K562 (cell line): Measurements from ENCODE around the gene PTPN12. TPM values are rescaled to one million over a fixed set of nuclear protein-coding genes. Genes with fewer than 3 reads are reported as not detected.

Experiments used
- ATAC-seq: fragments of 200-7000 bp; cut with Tn5 transposase; 3 replicates; pipeline ENCODE4 v1.9.1; 2020; ENCODE audit warnings: moderate library complexity
- BruUV-seq: library from RNA; stranded (reverse); fragments of 400-500 nt; replicated peaks from 2 replicates; lab custom pipeline; 2021; lab: Mats Ljungman, UMichigan
- CTCF ChIA-PET: fragments of 300-600 bp; formaldehyde crosslinking; extraction: SDS; loops from one replicate; lab custom pipeline; 2021; ENCODE audit warnings: low intra/inter-chr PET ratio; lab: Yijun Ruan, JAX
- POLR2A ChIA-PET: fragments of 300-600, 350-650 bp; sonication (Branson Sonifier 250); formaldehyde crosslinking; extraction: SDS; loops from one replicate; lab custom pipeline; 2021; ENCODE audit warnings: antibody characterized with exemption, inconsistent platforms; lab: Yijun Ruan, JAX
- DNase-seq, 4 experiments: peaks; one replicate each; pipeline versions ENCODE4 v3.0.0 to v3.0.0-alpha.2; 2011 to 2018; ENCODE audit warnings: low spot score in 3 of 4, mixed read lengths in 3 of 4; ENCODE audit errors: extremely low read depth in 1 of 4
- FAIRE-seq: peaks from 2 replicates; lab custom pipeline; 2011; peaks lifted over from hg19 to GRCh38; lab: Jason Lieb, UNC
- H2AFZ ChIP-seq: 2 replicates; pipeline ENCODE4 v1.6.0; 2011; ENCODE audit warnings: low read depth, low read length, control low read depth, inconsistent platforms
- H3K27ac ChIP-seq: fragments of 200-600 bp; 3 replicates; pipeline ENCODE4 v1.8.0; 2011; ENCODE audit warnings: low read depth, mild to moderate bottlenecking, control low read depth, inconsistent platforms, low read length, moderate library complexity, mixed read lengths; ENCODE audit errors: extremely low read depth
- H3K27me3 ChIP-seq, 2 experiments: fragments of 300-600 bp in 1 of 2; 2 replicates in 1 of 2; 3 replicates in 1 of 2; pipeline versions ENCODE4 v1.6.0 to v1.8.0; 2011; ENCODE audit warnings: inconsistent platforms in 2 of 2, low read length in 2 of 2, mild to moderate bottlenecking in 1 of 2, mixed read lengths in 1 of 2, moderate library complexity in 1 of 2; ENCODE audit not compliant: control insufficient read depth in 2 of 2, insufficient read depth in 2 of 2
- H3K36me3 ChIP-seq: fragments of 300-600 bp; 3 replicates; pipeline ENCODE4 v1.8.0; 2011; ENCODE audit warnings: mild to moderate bottlenecking, low read length, inconsistent platforms; ENCODE audit not compliant: control insufficient read depth, insufficient read depth
- H3K4me1 ChIP-seq, 2 experiments: fragments of 200-600 bp in 1 of 2; replicated peaks in 1 of 2; 2 replicates in 1 of 2; 3 replicates in 1 of 2; pipeline versions ENCODE4 v1.5.1 to v1.8.0; 2011; ENCODE audit warnings: inconsistent platforms in 2 of 2, low read length in 2 of 2, mild to moderate bottlenecking in 1 of 2, mixed read lengths in 1 of 2, moderate library complexity in 1 of 2; ENCODE audit not compliant: control insufficient read depth in 2 of 2, insufficient read depth in 2 of 2
- H3K4me2 ChIP-seq: 2 replicates; pipeline ENCODE4 v1.6.1; 2011; ENCODE audit warnings: low read length, control low read depth, inconsistent platforms, mixed read lengths; ENCODE audit not compliant: insufficient read depth
- H3K4me3 ChIP-seq: fragments of 200-600 bp; sonication (generic), shearing (Covaris generic); 2 replicates; pipeline ENCODE4 v1.5.1; 2016; ENCODE audit warnings: control low read depth, inconsistent platforms
- H3K79me2 ChIP-seq: fragments of 200-600 bp; 3 replicates; pipeline ENCODE4 v1.8.0; 2011; ENCODE audit warnings: low read length, inconsistent platforms; ENCODE audit not compliant: control insufficient read depth, insufficient read depth
- H3K9ac ChIP-seq, 2 experiments: 2 replicates each; pipeline versions ENCODE4 v1.6.0 to v1.6.1; 2011; ENCODE audit warnings: low read depth in 2 of 2, low read length in 2 of 2, control low read depth in 1 of 2, inconsistent platforms in 1 of 2, mild to moderate bottlenecking in 1 of 2, mixed read lengths in 1 of 2; ENCODE audit not compliant: insufficient read depth in 1 of 2
- H3K9me1 ChIP-seq: one replicate; pipeline ENCODE4 v1.6.0; 2011; ENCODE audit warnings: inconsistent platforms, mild to moderate bottlenecking, low read length, moderate library complexity; ENCODE audit not compliant: control insufficient read depth, insufficient read depth
- H3K9me3 ChIP-seq: replicated peaks from 2 replicates; pipeline ENCODE4 v1.5.1; 2011; ENCODE audit warnings: low read depth, low read length, inconsistent platforms; ENCODE audit not compliant: control insufficient read depth, insufficient read depth
- H4K20me1 ChIP-seq: replicated peaks from 2 replicates; pipeline ENCODE4 v1.6.1; 2011; ENCODE audit warnings: low read length, inconsistent platforms, mixed read lengths; ENCODE audit not compliant: control insufficient read depth, insufficient read depth
- ARID1B ChIP-seq: fragments of 450-650 bp; IDR thresholded peaks from 2 replicates; pipeline ENCODE4 v1.6.1; 2016; ENCODE audit warnings: antibody characterized with exemption, mild to moderate bottlenecking, inconsistent platforms
- SMAD4 ChIP-seq: fragments of 250-450 bp; sonication (Bioruptor Pico); conservative IDR thresholded peaks from 2 replicates; pipeline ENCODE4 v1.8.0; 2021; ENCODE audit warnings: inconsistent platforms, mild to moderate bottlenecking, moderate library complexity
- TBP ChIP-seq: optimal IDR thresholded peaks from 2 replicates; pipeline ENCODE3; 2011; ENCODE audit warnings: low read depth, low read length, improper control_type of control experiment
- ZNF347 ChIP-seq: fragments of 450-650 bp; formaldehyde crosslinking; IDR thresholded peaks from 2 replicates; pipeline ENCODE4 v1.4.0; 2020; ENCODE audit warnings: low read depth, mild to moderate bottlenecking, moderate library complexity
- WGBS: fragments of 100-300 bp; shearing (Covaris generic); methylation state at CpG from one replicate; pipeline ENCODE4 v1.1.6; 2016; ENCODE audit warnings: low coverage, mixed read lengths; ENCODE audit not compliant: insufficient coverage; ENCODE audit errors: missing lambda C conversion rate; 5-methylcytosine and 5-hydroxymethylcytosine counted together
- in situ Hi-C: fragments of 300-500 bp; cut with MboI; formaldehyde crosslinking; loops from 4 replicates; pipeline ENCODE4 v1.15.0; 2018; ENCODE audit warnings: inconsistent platforms, mixed read lengths
- intact Hi-C: fragments of 100-400 bp; cut with micrococcal nuclease; formaldehyde crosslinking; loops from 2 replicates; pipeline ENCODE4 v1.14.2; 2022
- polyA plus RNA-seq, 8 experiments: library from polyadenylated mRNA; depleted of rRNA in 4 of 8; stranded (reverse) in 5 of 8; unstranded in 3 of 8; fragments of >200 nt; fragmentation: Nextera tagmentation in 2 of 8; fragmentation: Illumina TruSeq in 1 of 8; extraction: Ambion mirVana in 2 of 8; extraction: Trizol in 1 of 8; gene quantifications; 2 replicates each; pipeline versions ENCODE4 v1.2.1 to v1.2.3, GENCODE V29; 2011 to 2014; ENCODE audit warnings: inconsistent platforms in 1 of 8, missing spikeins in 1 of 8
- total RNA-seq, 7 experiments: library from RNA; depleted of rRNA in 6 of 7; stranded (reverse); fragments of >200 nt in 6 of 7; fragmentation: Illumina TruSeq in 2 of 7; extraction: Trizol in 2 of 7; gene quantifications; 2 replicates each; pipeline versions ENCODE4 v1.2.1 to v1.2.3, GENCODE V29; 2011 to 2021; ENCODE audit warnings: low replicate concordance in 1 of 7
- TF ChIP-seq, protein P1 (sequence below): fragments of 450-650 bp; formaldehyde crosslinking; IDR thresholded peaks from 2 replicates; pipeline ENCODE4 v1.4.0; 2020; ENCODE audit warnings: mild to moderate bottlenecking, moderate library complexity

PTPN12 gene
- total and polyA plus RNA-seq, 9 of the 15 experiments (the other 6 are each of a cell fraction or from before 2014, with no cell fraction given) = 15.3 to 79.8 (median 26.6) TPM

DNA sequence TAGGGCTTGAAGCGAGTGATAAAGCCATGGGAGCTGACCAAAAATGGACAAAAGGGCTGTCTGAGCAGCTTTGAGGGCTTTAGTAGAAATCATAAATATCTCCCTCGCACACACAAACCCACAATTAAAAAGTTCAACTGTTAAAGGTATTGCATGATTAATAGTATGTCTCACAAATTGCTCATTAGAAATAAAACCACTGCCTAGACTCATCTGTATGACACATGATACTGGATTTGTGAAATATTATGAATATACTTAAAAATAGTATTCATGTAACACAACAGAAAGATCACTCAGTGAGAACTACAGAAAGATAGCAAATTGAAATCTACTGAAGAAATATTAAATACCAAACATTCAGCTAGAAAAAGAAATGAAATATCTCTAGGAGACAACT is 11.9 kb upstream of the PTPN12 start:
- H3K9me1 ChIP-seq = no peaks in the 10 kb centered on the region
- 15% methylated on average over 2 of the region's 2 CpGs for WGBS
- peak overlapping the region; percentile 17; the same call in 1 of the 2 replicates for H2AFZ ChIP-seq
- no peaks in the 10 kb centered on the region for H3K9me3 ChIP-seq
- intact Hi-C loops = no loop called here
- H3K4me2 ChIP-seq = no peak overlapping the region
- no TSS peak for BruUV-seq
- H3K36me3 ChIP-seq = no peaks in the 10 kb centered on the region
- TF ChIP-seq TBP (no peak), ZNF347 (CRISPR knock-in tag) (no peak), SMAD4 (CRISPR knock-in tag) (no peak), ARID1B (no peak)
- TF ChIP-seq, protein P1, sequence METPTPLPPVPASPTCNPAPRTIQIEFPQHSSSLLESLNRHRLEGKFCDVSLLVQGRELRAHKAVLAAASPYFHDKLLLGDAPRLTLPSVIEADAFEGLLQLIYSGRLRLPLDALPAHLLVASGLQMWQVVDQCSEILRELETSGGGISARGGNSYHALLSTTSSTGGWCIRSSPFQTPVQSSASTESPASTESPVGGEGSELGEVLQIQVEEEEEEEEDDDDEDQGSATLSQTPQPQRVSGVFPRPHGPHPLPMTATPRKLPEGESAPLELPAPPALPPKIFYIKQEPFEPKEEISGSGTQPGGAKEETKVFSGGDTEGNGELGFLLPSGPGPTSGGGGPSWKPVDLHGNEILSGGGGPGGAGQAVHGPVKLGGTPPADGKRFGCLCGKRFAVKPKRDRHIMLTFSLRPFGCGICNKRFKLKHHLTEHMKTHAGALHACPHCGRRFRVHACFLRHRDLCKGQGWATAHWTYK (CRISPR knock-in tag) = no peak
- no peaks in the 10 kb centered on the region for H3K27me3 ChIP-seq
- no peaks in the 10 kb centered on the region for H4K20me1 ChIP-seq
- H3K4me3 ChIP-seq = no peak overlapping the region
- POLR2A ChIA-PET = no interaction called here
- CTCF ChIA-PET = no interaction called here
- H3K27ac ChIP-seq = no peak overlapping the region
- FAIRE-seq (no peak), DNase-seq (no peak), ATAC-seq (no peak; the same call in 2 of the 3 replicates)
- H3K9ac ChIP-seq = no peak overlapping the region
- no peaks in the 10 kb centered on the region for H3K79me2 ChIP-seq
- H3K4me1 ChIP-seq = peaks cover 1 to 18% of the 10 kb centered on the region in 2 experiments; a peak in 4 of 5 replicates
- in situ Hi-C loops = no loop called here
